Measurements from ENCODE around the gene CFAP77.

GRCh38 chr9:132407196-132407595 is 2.8 kb upstream of the CFAP77 start:
- no peak for TF ChIP-seq EZH2 (IDR thresholded peaks at IDR 0.05; ENCODE audit: borderline replicate concordance, low read depth, low read length, poor library complexity, severe bottlenecking)
- no peak for TF ChIP-seq CTCF (conservative IDR thresholded peaks at IDR 0.05; ENCODE audit: low read depth, low read length)

All from A673 (cell line).